GM23338 (cell line): Measurements from ENCODE around the gene FSIP1. TPM values are rescaled to one million over a fixed set of nuclear protein-coding genes. Genes with fewer than 3 reads are reported as not detected.

Experiments
- ATAC-seq: fragments of 200-7000 bp; cut with Tn5 transposase; 3 replicates; pipeline ENCODE4 v1.9.1; 2020
- DNase-seq: peaks from one replicate; pipeline ENCODE4 v3.0.0-alpha.2; 2015; ENCODE audit warnings: low spot score
- H2AFZ ChIP-seq: fragments of 200-600 bp; sonication (generic); 2 replicates; pipeline ENCODE4 v1.8.0; 2016; ENCODE audit warnings: antibody characterized with exemption, mild to moderate bottlenecking, moderate library complexity
- H3F3A ChIP-seq: fragments of 200-600 bp; sonication (generic); replicated peaks from 2 replicates; pipeline ENCODE4 v1.8.0; 2017; ENCODE audit warnings: antibody characterized with exemption, mixed run types, low read depth
- H3K27ac ChIP-seq: fragments of 200-600 bp; sonication (generic); 2 replicates; pipeline ENCODE4 v1.6.1; 2016; ENCODE audit warnings: low read depth
- H3K27me3 ChIP-seq: fragments of 200-600 bp; sonication (generic); 2 replicates; pipeline ENCODE4 v1.8.0; 2016; ENCODE audit warnings: mild to moderate bottlenecking, mixed run types, moderate library complexity; ENCODE audit not compliant: insufficient read depth
- H3K36me3 ChIP-seq: fragments of 200-600 bp; sonication (generic); 2 replicates; pipeline ENCODE4 v1.8.0; 2016; ENCODE audit warnings: mild to moderate bottlenecking; ENCODE audit not compliant: insufficient read depth
- H3K4me1 ChIP-seq: fragments of 200-600 bp; sonication (generic); 2 replicates; pipeline ENCODE4 v1.8.0; 2016; ENCODE audit warnings: mild to moderate bottlenecking, moderate library complexity; ENCODE audit not compliant: insufficient read depth
- H3K4me2 ChIP-seq: fragments of 200-600 bp; sonication (generic); 2 replicates; pipeline ENCODE4 v1.7.1; 2017; ENCODE audit warnings: mixed run types
- H3K4me3 ChIP-seq: fragments of 200-600 bp; sonication (generic); 2 replicates; pipeline ENCODE4 v1.6.1; 2016; ENCODE audit warnings: mixed run types
- H3K79me2 ChIP-seq: fragments of 200-600 bp; sonication (generic); replicated peaks from 2 replicates; pipeline ENCODE4 v1.8.0; 2017; ENCODE audit warnings: mild to moderate bottlenecking; ENCODE audit not compliant: insufficient read depth
- H3K9me2 ChIP-seq: fragments of 200-600 bp; sonication (generic); 2 replicates; pipeline ENCODE4 v1.8.0; 2017; ENCODE audit not compliant: insufficient read depth
- H4K20me1 ChIP-seq: fragments of 200-600 bp; sonication (generic); replicated peaks from 2 replicates; pipeline ENCODE4 v1.8.0; 2017; ENCODE audit warnings: mild to moderate bottlenecking; ENCODE audit not compliant: insufficient read depth
- H3K27ac Mint-ChIP-seq: 2 replicates; pipeline ENCODE4 v1.8.0; 2020; ENCODE audit warnings: inconsistent platforms, mild to moderate bottlenecking, moderate library complexity, mixed read lengths
- H3K27me3 Mint-ChIP-seq: 3 replicates; pipeline ENCODE4 v1.8.0; 2022; ENCODE audit warnings: low read depth, mild to moderate bottlenecking, moderate library complexity, mixed read lengths, inconsistent platforms; ENCODE audit not compliant: insufficient read depth, poor library complexity
- H3K36me3 Mint-ChIP-seq: 3 replicates; pipeline ENCODE4 v1.8.0; 2021; ENCODE audit warnings: low read depth, mild to moderate bottlenecking, inconsistent platforms, moderate library complexity, mixed read lengths
- H3K4me1 Mint-ChIP-seq: 3 replicates; pipeline ENCODE4 v1.8.0; 2020; ENCODE audit warnings: mild to moderate bottlenecking, inconsistent platforms, mixed read lengths
- H3K4me3 Mint-ChIP-seq: 3 replicates; pipeline ENCODE4 v1.8.0; 2021; ENCODE audit warnings: moderate library complexity, mild to moderate bottlenecking, inconsistent platforms, mixed read lengths
- H3K9me3 Mint-ChIP-seq: 3 replicates; pipeline ENCODE4 v1.8.0; 2020; ENCODE audit warnings: moderate library complexity, mild to moderate bottlenecking, inconsistent platforms, mixed read lengths
- CREB1 ChIP-seq: fragments of 250-450 bp; sonication (Bioruptor Pico); IDR thresholded peaks from 2 replicates; pipeline ENCODE4 v1.5.0; 2020; ENCODE audit warnings: low read depth, mild to moderate bottlenecking, moderate library complexity
- CTCF ChIP-seq, 2 experiments: fragments of 200-600 bp in 1 of 2; sonication (generic) in 1 of 2; conservative IDR thresholded peaks; 2 replicates each; pipeline versions ENCODE4 v1.5.1 to v1.6.1; 2016 to 2017; ENCODE audit warnings: antibody characterized with exemption in 2 of 2, low read depth in 2 of 2, mild to moderate bottlenecking in 2 of 2, moderate library complexity in 1 of 2
- EZH2phosphoT487 ChIP-seq: fragments of 200-600 bp; sonication (generic); IDR thresholded peaks from one replicate; pipeline ENCODE4 v1.8.1; 2018; ENCODE audit warnings: antibody characterized with exemption; ENCODE audit not compliant: unreplicated experiment
- JUNB ChIP-seq: IDR thresholded peaks from one replicate; pipeline ENCODE4 v1.6.1; 2016; ENCODE audit warnings: antibody characterized with exemption; ENCODE audit not compliant: unreplicated experiment
- ZNF114 ChIP-seq: fragments of 250-450 bp; sonication (Bioruptor Pico); IDR thresholded peaks from 2 replicates; pipeline ENCODE4 v1.5.0; 2020; ENCODE audit warnings: mild to moderate bottlenecking, moderate library complexity
- ZNF331 ChIP-seq: fragments of 250-450 bp; sonication (Bioruptor Pico); IDR thresholded peaks from 2 replicates; pipeline ENCODE4 v1.5.0; 2020; ENCODE audit warnings: low read depth, mild to moderate bottlenecking, moderate library complexity
- polyA plus RNA-seq: library from polyadenylated mRNA; unstranded; fragments of >200 nt; fragmentation: Nextera tagmentation; extraction: Ambion mirVana; gene quantifications from 2 replicates; pipeline ENCODE4 v1.2.1, GENCODE V29; 2016
- total RNA-seq: library from RNA; depleted of rRNA; stranded (reverse); fragments of >200 nt; shearing (Covaris generic); gene quantifications from 2 replicates; pipeline ENCODE4 v1.2.3, GENCODE V29; 2014

The FSIP1 gene
- total and polyA plus RNA-seq, 2 experiments from 2014 or later: 0.92 to 2.1 TPM

GRCh38 chr15:39776068-39776467 is 6.6 kb downstream of the FSIP1 start:
- H3K27ac ChIP-seq: peak overlapping the region; percentile 18; the same call in 1 of the 2 replicates
- TF ChIP-seq ZNF331: no peak
- TF ChIP-seq CTCF (conservative IDR thresholded peaks at IDR 0.05; ENCODE audit: low read depth in 2 of 2): no peak
- no peak for TF ChIP-seq EZH2phosphoT487
- peak; percentile 37 for DNase-seq
- Mint-ChIP-seq H3K27ac (no peak overlapping the region), H3K27me3 (peaks cover 2% of the 10 kb centered on the region), H3K36me3 (no peaks in the 10 kb centered on the region), H3K9me3 (no peaks in the 10 kb centered on the region; the same call in 2 of the 3 replicates), H3K4me1 (peaks cover 18% of the 10 kb centered on the region), H3K4me3 (no peak overlapping the region)
- no peak overlapping the region for H3K4me3 ChIP-seq
- no peak for ATAC-seq
- H2AFZ ChIP-seq: no peak overlapping the region
- no peaks in the 10 kb centered on the region for H3K36me3 ChIP-seq
- H3F3A ChIP-seq: no peaks in the 10 kb centered on the region; the same call in 1 of the 2 replicates
- H3K27me3 ChIP-seq: no peaks in the 10 kb centered on the region
- H3K4me2 ChIP-seq: no peak overlapping the region
- no peaks in the 10 kb centered on the region for H3K79me2 ChIP-seq
- H4K20me1 ChIP-seq: no peaks in the 10 kb centered on the region
- H3K9me2 ChIP-seq: no peaks in the 10 kb centered on the region
- H3K4me1 ChIP-seq: peaks cover 14% of the 10 kb centered on the region

- ATAC-seq (no peak), DNase-seq (no peak)
- Mint-ChIP-seq H3K27me3 (peaks cover 2% of the 10 kb centered on the region), H3K4me1 (peaks cover 21% of the 10 kb centered on the region), H3K9me3 (no peaks in the 10 kb centered on the region; the same call in 2 of the 3 replicates), H3K4me3 (no peak overlapping the region), H3K27ac (no peak overlapping the region), H3K36me3 (no peaks in the 10 kb centered on the region)
- TF ChIP-seq CREB1 (CRISPR knock-in tag) (no peak), ZNF114 (CRISPR knock-in tag) (no peak), JUNB (no peak), EZH2phosphoT487 (no peak)
- H3F3A ChIP-seq: no peaks in the 10 kb centered on the region; the same call in 1 of the 2 replicates
- no peaks in the 10 kb centered on the region for H3K79me2 ChIP-seq
- H3K4me1 ChIP-seq: peaks cover 14% of the 10 kb centered on the region
- no peak overlapping the region for H3K27ac ChIP-seq
- H3K4me3 ChIP-seq: no peak overlapping the region
- H2AFZ ChIP-seq: no peak overlapping the region
- no peaks in the 10 kb centered on the region for H3K27me3 ChIP-seq
- H4K20me1 ChIP-seq: no peaks in the 10 kb centered on the region
- no peak overlapping the region for H3K4me2 ChIP-seq
- no peaks in the 10 kb centered on the region for H3K9me2 ChIP-seq
- no peaks in the 10 kb centered on the region for H3K36me3 ChIP-seq
Observed at GRCh38 chr15:39774688-39775267, 7.9 kb downstream of the FSIP1 start.
